ENCODE measurements around the gene PSPH. TPM values are rescaled to one million over a fixed set of nuclear protein-coding genes. Genes with fewer than 3 reads are reported as not detected.
"Not testable (repeated sequence)": the region's sequence is repeated elsewhere in the genome, so short reads cannot be mapped to it uniquely, and the experiment has no call there.

The PSPH gene
- total RNA-seq, 1 donor from 2014 or later, result 42.5 TPM

GRCh38 chr7:56063500-56063881 lies 12.2 kb upstream of the PSPH start:
- Mint-ChIP-seq H3K36me3 (ENCODE audit: low read depth) (peaks cover 16% of the 10 kb centered on the region), H3K4me3 (peak overlapping the region; percentile 94), H3K27ac (ENCODE audit: unreplicated experiment) (no peak overlapping the region)

GRCh38 chr7:56062382-56062781 lies 11.1 kb upstream of the PSPH start:
- Mint-ChIP-seq H3K27me3 (ENCODE audit: low read depth) (no peaks in the 10 kb centered on the region), H3K4me3 (peak overlapping the region; percentile 45), H3K27ac (ENCODE audit: unreplicated experiment) (no peak overlapping the region), H3K4me1 (peaks cover 26% of the 10 kb centered on the region), H3K36me3 (ENCODE audit: low read depth) (peaks cover 20% of the 10 kb centered on the region), H3K9me3 (no peaks in the 10 kb centered on the region)
- DNase-seq (ENCODE audit: low read depth, low spot score), result no peak
- no peak for TF ChIP-seq CTCF (conservative IDR thresholded peaks at IDR 0.05)

More at GRCh38 chr7:56063500-56063881, 12.2 kb upstream of the PSPH start:
- DNase-seq (ENCODE audit: low read depth, low spot score), result no peak
- Mint-ChIP-seq H3K27me3 (ENCODE audit: low read depth) (no peaks in the 10 kb centered on the region), H3K9me3 (no peaks in the 10 kb centered on the region), H3K4me1 (peaks cover 26% of the 10 kb centered on the region)
- no peak for TF ChIP-seq CTCF (conservative IDR thresholded peaks at IDR 0.05)

- no peak for DNase-seq (ENCODE audit: low read depth, low spot score)
- H3K27ac Mint-ChIP-seq (ENCODE audit: unreplicated experiment), result no peak overlapping the region
- no peak for TF ChIP-seq CTCF (conservative IDR thresholded peaks at IDR 0.05)
- H3K4me3 Mint-ChIP-seq, result peak overlapping the region; percentile 97
- H3K27me3 Mint-ChIP-seq (ENCODE audit: low read depth), result no peaks in the 10 kb centered on the region
- H3K4me1 Mint-ChIP-seq, result peaks cover 38% of the 10 kb centered on the region
- H3K9me3 Mint-ChIP-seq, result no peaks in the 10 kb centered on the region
- H3K36me3 Mint-ChIP-seq (ENCODE audit: low read depth), result peaks cover 7% of the 10 kb centered on the region
These were observed 2.7 kb upstream of the PSPH start for GRCh38 chr7:56053993-56054392.

GRCh38 chr7:56053379-56053778 lies 2.1 kb upstream of the PSPH start:
- peaks cover 5% of the 10 kb centered on the region for H3K36me3 Mint-ChIP-seq (ENCODE audit: low read depth)
- no peak for DNase-seq (ENCODE audit: low read depth, low spot score)
- no peaks in the 10 kb centered on the region for H3K9me3 Mint-ChIP-seq
- H3K4me3 Mint-ChIP-seq, result peak overlapping the region; percentile 97
- H3K27me3 Mint-ChIP-seq (ENCODE audit: low read depth), result no peaks in the 10 kb centered on the region
- peaks cover 38% of the 10 kb centered on the region for H3K4me1 Mint-ChIP-seq
- no peak overlapping the region for H3K27ac Mint-ChIP-seq (ENCODE audit: unreplicated experiment)
- no peak for TF ChIP-seq CTCF (conservative IDR thresholded peaks at IDR 0.05)

GRCh38 chr7:56051053-56051338 lies 248 bp downstream of the PSPH start:
- H3K4me1 Mint-ChIP-seq, result peaks cover 43% of the 10 kb centered on the region
- H3K36me3 Mint-ChIP-seq (ENCODE audit: low read depth), result peaks cover 3% of the 10 kb centered on the region
- no peaks in the 10 kb centered on the region for H3K27me3 Mint-ChIP-seq (ENCODE audit: low read depth)
- DNase-seq (ENCODE audit: low read depth, low spot score), result no peak
- peak overlapping the region; percentile 98 for H3K27ac Mint-ChIP-seq (ENCODE audit: unreplicated experiment)
- H3K9me3 Mint-ChIP-seq, result no peaks in the 10 kb centered on the region
- no peak for TF ChIP-seq CTCF (conservative IDR thresholded peaks at IDR 0.05)
- peak overlapping the region; percentile 97 for H3K4me3 Mint-ChIP-seq

- H3K4me1 Mint-ChIP-seq, result peaks cover 29% of the 10 kb centered on the region
- not testable (repeated sequence) for H3K27ac Mint-ChIP-seq (ENCODE audit: unreplicated experiment); DNase-seq (ENCODE audit: low read depth, low spot score); H3K9me3 Mint-ChIP-seq; H3K36me3 Mint-ChIP-seq (ENCODE audit: low read depth); H3K27me3 Mint-ChIP-seq (ENCODE audit: low read depth)
- peak; percentile 25 for TF ChIP-seq CTCF (conservative IDR thresholded peaks at IDR 0.05)
- peak overlapping the region; percentile 25 for H3K4me3 Mint-ChIP-seq
These were observed 2.5 kb downstream of the PSPH start for GRCh38 chr7:56048763-56049162.

Data from neural crest cell (in vitro differentiated cells).